KMS-11 (cell line): ENCODE results near the gene IFNG-AS1.

Source experiments
- H2AFZ ChIP-seq: fragments of 200-600 bp; sonication (generic); 2 replicates; pipeline ENCODE4 v1.6.1; 2016; ENCODE audit warnings: antibody characterized with exemption, mixed run types, low read depth
- H3K27ac ChIP-seq: fragments of 200-600 bp; sonication (generic); 2 replicates; pipeline ENCODE4 v1.6.1; 2016; ENCODE audit warnings: mild to moderate bottlenecking, mixed run types
- H3K27me3 ChIP-seq: fragments of 200-600 bp; sonication (generic); 2 replicates; pipeline ENCODE4 v1.6.1; 2017; ENCODE audit warnings: mild to moderate bottlenecking, low read depth, mixed run types, moderate library complexity; ENCODE audit not compliant: insufficient read depth
- H3K36me3 ChIP-seq: fragments of 200-600 bp; sonication (generic); 2 replicates; pipeline ENCODE4 v1.6.1; 2017; ENCODE audit warnings: mild to moderate bottlenecking, mixed run types; ENCODE audit not compliant: insufficient read depth
- H3K4me1 ChIP-seq: fragments of 200-600 bp; sonication (generic); 2 replicates; pipeline ENCODE4 v1.6.1; 2016; ENCODE audit warnings: mild to moderate bottlenecking, low read depth, mixed run types; ENCODE audit not compliant: poor library complexity, severe bottlenecking
- H3K4me2 ChIP-seq: fragments of 200-600 bp; sonication (generic); 2 replicates; pipeline ENCODE4 v1.7.0; 2016; ENCODE audit warnings: mild to moderate bottlenecking, mixed run types
- H3K4me3 ChIP-seq: fragments of 200-600 bp; sonication (generic); IDR thresholded peaks from 2 replicates; pipeline ENCODE4 v1.6.1; 2017; ENCODE audit warnings: low read depth, low read length, mixed read lengths; ENCODE audit not compliant: insufficient read depth
- H3K79me2 ChIP-seq: fragments of 200-600 bp; sonication (generic); 2 replicates; pipeline ENCODE4 v1.6.1; 2016; ENCODE audit warnings: low read depth, mixed run types; ENCODE audit not compliant: insufficient read depth
- H3K9ac ChIP-seq: fragments of 200-600 bp; sonication (generic); 2 replicates; pipeline ENCODE4 v1.6.1; 2016; ENCODE audit warnings: mild to moderate bottlenecking, mixed run types
- H4K20me1 ChIP-seq: fragments of 200-600 bp; sonication (generic); 2 replicates; pipeline ENCODE4 v1.6.1; 2016; ENCODE audit warnings: mild to moderate bottlenecking, mixed run types; ENCODE audit not compliant: insufficient read depth
- CTCF ChIP-seq: fragments of 200-600 bp; sonication (generic); conservative IDR thresholded peaks from 2 replicates; pipeline ENCODE4 v1.6.1; 2017; ENCODE audit warnings: low read depth, mild to moderate bottlenecking, antibody characterized with exemption, low read length, moderate library complexity, mixed read lengths

The IFNG-AS1 gene

GRCh38 chr12:67968725-67969124 lies 20.5 kb upstream of the IFNG-AS1 start:
- TF ChIP-seq CTCF, result no peak
- H2AFZ ChIP-seq, result no peak overlapping the region
- no peaks in the 10 kb centered on the region for H3K79me2 ChIP-seq
- H3K9ac ChIP-seq, result no peak overlapping the region
- no peak overlapping the region for H3K4me2 ChIP-seq
- no peaks in the 10 kb centered on the region for H3K4me1 ChIP-seq
- H3K4me3 ChIP-seq, result no peak overlapping the region
- H4K20me1 ChIP-seq, result no peaks in the 10 kb centered on the region
- H3K27me3 ChIP-seq, result no peaks in the 10 kb centered on the region
- H3K27ac ChIP-seq, result no peak overlapping the region
- no peaks in the 10 kb centered on the region for H3K36me3 ChIP-seq

GRCh38 chr12:67969134-67969802 lies 20.0 kb upstream of the IFNG-AS1 start:
- Histone ChIP-seq H3K79me2 (no peaks in the 10 kb centered on the region), H2AFZ (no peak overlapping the region), H3K9ac (no peak overlapping the region), H3K27ac (no peak overlapping the region), H3K4me2 (no peak overlapping the region), H3K36me3 (no peaks in the 10 kb centered on the region), H3K27me3 (no peaks in the 10 kb centered on the region), H4K20me1 (no peaks in the 10 kb centered on the region), H3K4me3 (no peak overlapping the region), H3K4me1 (no peaks in the 10 kb centered on the region)
- TF ChIP-seq CTCF, result no peak

GRCh38 chr12:67977668-67978067 lies 11.6 kb upstream of the IFNG-AS1 start:
- H3K36me3 ChIP-seq, result no peaks in the 10 kb centered on the region
- no peaks in the 10 kb centered on the region for H3K79me2 ChIP-seq
- H3K4me1 ChIP-seq, result no peaks in the 10 kb centered on the region
- H4K20me1 ChIP-seq, result no peaks in the 10 kb centered on the region
- no peak overlapping the region for H2AFZ ChIP-seq
- H3K9ac ChIP-seq, result no peak overlapping the region
- TF ChIP-seq CTCF, result no peak
- H3K27ac ChIP-seq, result no peak overlapping the region
- no peaks in the 10 kb centered on the region for H3K27me3 ChIP-seq
- no peak overlapping the region for H3K4me2 ChIP-seq
- H3K4me3 ChIP-seq, result no peak overlapping the region

GRCh38 chr12:67980391-67980790 lies 8.9 kb upstream of the IFNG-AS1 start:
- Histone ChIP-seq H3K4me3 (no peak overlapping the region), H3K9ac (no peak overlapping the region), H3K36me3 (no peaks in the 10 kb centered on the region), H3K79me2 (no peaks in the 10 kb centered on the region), H3K4me1 (no peaks in the 10 kb centered on the region), H3K27me3 (no peaks in the 10 kb centered on the region), H3K4me2 (no peak overlapping the region), H3K27ac (no peak overlapping the region), H2AFZ (no peak overlapping the region), H4K20me1 (no peaks in the 10 kb centered on the region)
- TF ChIP-seq CTCF, result no peak
